Prostate gland (tissue), 2 donors: ENCODE measurements around the gene CCDC122.

Experiments used
- POLR2A ChIP-seq: fragments of 450-650 bp; IDR thresholded peaks from one replicate; pipeline ENCODE4 v1.6.1; 2016; ENCODE audit warnings: antibody characterized with exemption, mild to moderate bottlenecking
- TF ChIP-seq, protein P1 (sequence below), 4 experiments: fragments of 200-600 bp in 2 of 4; fragments of 450-650 bp in 2 of 4; sonication (generic) in 2 of 4; IDR thresholded peaks; 1 replicate in 3 of 4; 2 replicates in 1 of 4; pipeline ENCODE4 v1.5.1; 2016 to 2019; ENCODE audit warnings: antibody characterized with exemption in 4 of 4, mild to moderate bottlenecking in 2 of 4, moderate library complexity in 2 of 4

DNA sequence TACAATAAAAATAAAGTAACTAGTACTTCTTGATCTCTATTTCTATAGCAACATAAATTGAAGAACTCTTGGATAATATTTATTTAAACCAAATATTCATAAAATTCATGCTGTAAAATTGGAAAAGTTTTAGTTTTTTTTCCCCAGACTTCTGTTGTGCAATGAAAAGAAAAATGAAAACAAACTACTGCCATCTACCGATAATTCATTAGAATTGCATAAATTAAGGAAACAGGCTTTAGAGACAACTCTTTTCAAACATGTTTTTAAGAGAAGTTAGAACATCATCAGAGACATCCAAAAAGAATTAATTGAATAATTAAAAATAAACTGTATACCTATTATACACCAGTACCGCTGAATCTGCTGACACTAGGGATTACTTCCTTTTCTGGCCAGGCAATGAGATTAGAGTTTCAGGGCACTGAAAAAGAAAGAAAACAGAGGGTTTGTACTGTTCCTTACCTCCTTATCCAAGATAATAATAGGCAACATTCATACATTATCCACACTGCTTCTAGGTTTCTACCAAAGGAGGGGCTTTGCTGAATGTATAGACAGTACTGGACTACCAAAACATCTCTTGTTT, 4.9 kb downstream of the CCDC122 start:
- TF ChIP-seq, protein P1, sequence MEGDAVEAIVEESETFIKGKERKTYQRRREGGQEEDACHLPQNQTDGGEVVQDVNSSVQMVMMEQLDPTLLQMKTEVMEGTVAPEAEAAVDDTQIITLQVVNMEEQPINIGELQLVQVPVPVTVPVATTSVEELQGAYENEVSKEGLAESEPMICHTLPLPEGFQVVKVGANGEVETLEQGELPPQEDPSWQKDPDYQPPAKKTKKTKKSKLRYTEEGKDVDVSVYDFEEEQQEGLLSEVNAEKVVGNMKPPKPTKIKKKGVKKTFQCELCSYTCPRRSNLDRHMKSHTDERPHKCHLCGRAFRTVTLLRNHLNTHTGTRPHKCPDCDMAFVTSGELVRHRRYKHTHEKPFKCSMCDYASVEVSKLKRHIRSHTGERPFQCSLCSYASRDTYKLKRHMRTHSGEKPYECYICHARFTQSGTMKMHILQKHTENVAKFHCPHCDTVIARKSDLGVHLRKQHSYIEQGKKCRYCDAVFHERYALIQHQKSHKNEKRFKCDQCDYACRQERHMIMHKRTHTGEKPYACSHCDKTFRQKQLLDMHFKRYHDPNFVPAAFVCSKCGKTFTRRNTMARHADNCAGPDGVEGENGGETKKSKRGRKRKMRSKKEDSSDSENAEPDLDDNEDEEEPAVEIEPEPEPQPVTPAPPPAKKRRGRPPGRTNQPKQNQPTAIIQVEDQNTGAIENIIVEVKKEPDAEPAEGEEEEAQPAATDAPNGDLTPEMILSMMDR (IDR thresholded peaks at IDR 0.05), result peak in 3 of 4 experiments; percentile 37 to 65 (median 56)
- TF ChIP-seq POLR2A, result no peak
